HEK293 (cell line): Measurements from ENCODE around the gene PALMD.

Source experiments
- CTCF ChIP-seq: fragments of 450-650 bp; formaldehyde crosslinking; IDR thresholded peaks from 2 replicates; pipeline ENCODE4 v1.5.1; 2016; ENCODE audit warnings: missing biosample characterization, missing genetic modification characterization
- REPIN1 ChIP-seq: fragments of 450-650 bp; formaldehyde crosslinking; IDR thresholded peaks from 2 replicates; pipeline ENCODE4 v1.5.1; 2017; ENCODE audit warnings: missing biosample characterization, missing genetic modification characterization, low read depth
- SALL2 ChIP-seq: fragments of 450-650 bp; formaldehyde crosslinking; IDR thresholded peaks from 2 replicates; pipeline ENCODE4 v1.5.0; 2017; ENCODE audit warnings: missing biosample characterization, mild to moderate bottlenecking, missing genetic modification characterization, borderline replicate concordance
- TCF7L2 ChIP-seq: IDR thresholded peaks from 2 replicates; pipeline ENCODE4 v1.6.1; 2011; ENCODE audit warnings: low read depth, mild to moderate bottlenecking, inconsistent platforms, low read length, moderate library complexity, borderline replicate concordance
- ZBTB8A ChIP-seq: fragments of 450-650 bp; formaldehyde crosslinking; IDR thresholded peaks from 2 replicates; pipeline ENCODE4 v1.5.1; 2016; ENCODE audit warnings: missing biosample characterization, missing genetic modification characterization
- ZIC2 ChIP-seq: fragments of 450-650 bp; formaldehyde crosslinking; IDR thresholded peaks from 2 replicates; pipeline ENCODE4 v1.5.1; 2016; ENCODE audit warnings: missing biosample characterization, missing genetic modification characterization
- ZNF513 ChIP-seq: fragments of 450-650 bp; IDR thresholded peaks from 2 replicates; pipeline ENCODE4 v1.5.1; 2018; ENCODE audit warnings: missing biosample characterization, missing genetic modification characterization
- ZNF596 ChIP-seq: fragments of 450-650 bp; IDR thresholded peaks from 2 replicates; pipeline ENCODE4 v1.5.0; 2018; ENCODE audit warnings: missing biosample characterization, mild to moderate bottlenecking, missing genetic modification characterization, moderate library complexity
- TF ChIP-seq, protein P1 (sequence below): fragments of 450-650 bp; formaldehyde crosslinking; IDR thresholded peaks from 2 replicates; pipeline ENCODE4 v1.5.1; 2016; ENCODE audit warnings: missing biosample characterization, missing genetic modification characterization
- TF ChIP-seq, protein P2 (sequence below): fragments of 450-650 bp; formaldehyde crosslinking; IDR thresholded peaks from 2 replicates; pipeline ENCODE4 v1.5.1; 2016; ENCODE audit warnings: missing biosample characterization, missing genetic modification characterization
- TF ChIP-seq, protein P3 (sequence below): fragments of 450-650 bp; formaldehyde crosslinking; IDR thresholded peaks from 2 replicates; pipeline ENCODE4 v1.5.1; 2016; ENCODE audit warnings: missing biosample characterization, missing genetic modification characterization, low read depth
- TF ChIP-seq, protein P4 (sequence below): fragments of 450-650 bp; formaldehyde crosslinking; IDR thresholded peaks from 2 replicates; pipeline ENCODE4 v1.5.1; 2016; ENCODE audit warnings: missing biosample characterization, missing genetic modification characterization
- TF ChIP-seq, protein P5 (sequence below): fragments of 450-650 bp; formaldehyde crosslinking; IDR thresholded peaks from 2 replicates; pipeline ENCODE4 v1.5.1; 2016; ENCODE audit warnings: missing biosample characterization, missing genetic modification characterization, borderline replicate concordance

- TF ChIP-seq SALL2 (tag by site-specific recombination) = no peak
- no peak for TF ChIP-seq CTCF (tag by site-specific recombination)
- TF ChIP-seq, protein P1, sequence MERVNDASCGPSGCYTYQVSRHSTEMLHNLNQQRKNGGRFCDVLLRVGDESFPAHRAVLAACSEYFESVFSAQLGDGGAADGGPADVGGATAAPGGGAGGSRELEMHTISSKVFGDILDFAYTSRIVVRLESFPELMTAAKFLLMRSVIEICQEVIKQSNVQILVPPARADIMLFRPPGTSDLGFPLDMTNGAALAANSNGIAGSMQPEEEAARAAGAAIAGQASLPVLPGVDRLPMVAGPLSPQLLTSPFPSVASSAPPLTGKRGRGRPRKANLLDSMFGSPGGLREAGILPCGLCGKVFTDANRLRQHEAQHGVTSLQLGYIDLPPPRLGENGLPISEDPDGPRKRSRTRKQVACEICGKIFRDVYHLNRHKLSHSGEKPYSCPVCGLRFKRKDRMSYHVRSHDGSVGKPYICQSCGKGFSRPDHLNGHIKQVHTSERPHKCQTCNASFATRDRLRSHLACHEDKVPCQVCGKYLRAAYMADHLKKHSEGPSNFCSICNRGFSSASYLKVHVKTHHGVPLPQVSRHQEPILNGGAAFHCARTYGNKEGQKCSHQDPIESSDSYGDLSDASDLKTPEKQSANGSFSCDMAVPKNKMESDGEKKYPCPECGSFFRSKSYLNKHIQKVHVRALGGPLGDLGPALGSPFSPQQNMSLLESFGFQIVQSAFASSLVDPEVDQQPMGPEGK (tag by site-specific recombination) = no peak
- TF ChIP-seq, protein P2, sequence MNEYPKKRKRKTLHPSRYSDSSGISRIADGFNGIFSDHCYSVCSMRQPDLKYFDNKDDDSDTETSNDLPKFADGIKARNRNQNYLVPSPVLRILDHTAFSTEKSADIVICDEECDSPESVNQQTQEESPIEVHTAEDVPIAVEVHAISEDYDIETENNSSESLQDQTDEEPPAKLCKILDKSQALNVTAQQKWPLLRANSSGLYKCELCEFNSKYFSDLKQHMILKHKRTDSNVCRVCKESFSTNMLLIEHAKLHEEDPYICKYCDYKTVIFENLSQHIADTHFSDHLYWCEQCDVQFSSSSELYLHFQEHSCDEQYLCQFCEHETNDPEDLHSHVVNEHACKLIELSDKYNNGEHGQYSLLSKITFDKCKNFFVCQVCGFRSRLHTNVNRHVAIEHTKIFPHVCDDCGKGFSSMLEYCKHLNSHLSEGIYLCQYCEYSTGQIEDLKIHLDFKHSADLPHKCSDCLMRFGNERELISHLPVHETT (tag by site-specific recombination) = no peak
- no peak for TF ChIP-seq ZIC2
- TF ChIP-seq ZNF513 (tag by site-specific recombination) = no peak
- TF ChIP-seq REPIN1 (tag by site-specific recombination) = no peak
- no peak for TF ChIP-seq ZBTB8A (tag by site-specific recombination)
- TF ChIP-seq, protein P3, sequence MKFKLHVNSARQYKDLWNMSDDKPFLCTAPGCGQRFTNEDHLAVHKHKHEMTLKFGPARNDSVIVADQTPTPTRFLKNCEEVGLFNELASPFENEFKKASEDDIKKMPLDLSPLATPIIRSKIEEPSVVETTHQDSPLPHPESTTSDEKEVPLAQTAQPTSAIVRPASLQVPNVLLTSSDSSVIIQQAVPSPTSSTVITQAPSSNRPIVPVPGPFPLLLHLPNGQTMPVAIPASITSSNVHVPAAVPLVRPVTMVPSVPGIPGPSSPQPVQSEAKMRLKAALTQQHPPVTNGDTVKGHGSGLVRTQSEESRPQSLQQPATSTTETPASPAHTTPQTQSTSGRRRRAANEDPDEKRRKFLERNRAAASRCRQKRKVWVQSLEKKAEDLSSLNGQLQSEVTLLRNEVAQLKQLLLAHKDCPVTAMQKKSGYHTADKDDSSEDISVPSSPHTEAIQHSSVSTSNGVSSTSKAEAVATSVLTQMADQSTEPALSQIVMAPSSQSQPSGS (tag by site-specific recombination) = no peak
- TF ChIP-seq, protein P4, sequence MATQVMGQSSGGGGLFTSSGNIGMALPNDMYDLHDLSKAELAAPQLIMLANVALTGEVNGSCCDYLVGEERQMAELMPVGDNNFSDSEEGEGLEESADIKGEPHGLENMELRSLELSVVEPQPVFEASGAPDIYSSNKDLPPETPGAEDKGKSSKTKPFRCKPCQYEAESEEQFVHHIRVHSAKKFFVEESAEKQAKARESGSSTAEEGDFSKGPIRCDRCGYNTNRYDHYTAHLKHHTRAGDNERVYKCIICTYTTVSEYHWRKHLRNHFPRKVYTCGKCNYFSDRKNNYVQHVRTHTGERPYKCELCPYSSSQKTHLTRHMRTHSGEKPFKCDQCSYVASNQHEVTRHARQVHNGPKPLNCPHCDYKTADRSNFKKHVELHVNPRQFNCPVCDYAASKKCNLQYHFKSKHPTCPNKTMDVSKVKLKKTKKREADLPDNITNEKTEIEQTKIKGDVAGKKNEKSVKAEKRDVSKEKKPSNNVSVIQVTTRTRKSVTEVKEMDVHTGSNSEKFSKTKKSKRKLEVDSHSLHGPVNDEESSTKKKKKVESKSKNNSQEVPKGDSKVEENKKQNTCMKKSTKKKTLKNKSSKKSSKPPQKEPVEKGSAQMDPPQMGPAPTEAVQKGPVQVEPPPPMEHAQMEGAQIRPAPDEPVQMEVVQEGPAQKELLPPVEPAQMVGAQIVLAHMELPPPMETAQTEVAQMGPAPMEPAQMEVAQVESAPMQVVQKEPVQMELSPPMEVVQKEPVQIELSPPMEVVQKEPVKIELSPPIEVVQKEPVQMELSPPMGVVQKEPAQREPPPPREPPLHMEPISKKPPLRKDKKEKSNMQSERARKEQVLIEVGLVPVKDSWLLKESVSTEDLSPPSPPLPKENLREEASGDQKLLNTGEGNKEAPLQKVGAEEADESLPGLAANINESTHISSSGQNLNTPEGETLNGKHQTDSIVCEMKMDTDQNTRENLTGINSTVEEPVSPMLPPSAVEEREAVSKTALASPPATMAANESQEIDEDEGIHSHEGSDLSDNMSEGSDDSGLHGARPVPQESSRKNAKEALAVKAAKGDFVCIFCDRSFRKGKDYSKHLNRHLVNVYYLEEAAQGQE (tag by site-specific recombination) = no peak
- TF ChIP-seq ZNF596 (tag by site-specific recombination) = no peak
- no peak for TF ChIP-seq TCF7L2
- TF ChIP-seq, protein P5, sequence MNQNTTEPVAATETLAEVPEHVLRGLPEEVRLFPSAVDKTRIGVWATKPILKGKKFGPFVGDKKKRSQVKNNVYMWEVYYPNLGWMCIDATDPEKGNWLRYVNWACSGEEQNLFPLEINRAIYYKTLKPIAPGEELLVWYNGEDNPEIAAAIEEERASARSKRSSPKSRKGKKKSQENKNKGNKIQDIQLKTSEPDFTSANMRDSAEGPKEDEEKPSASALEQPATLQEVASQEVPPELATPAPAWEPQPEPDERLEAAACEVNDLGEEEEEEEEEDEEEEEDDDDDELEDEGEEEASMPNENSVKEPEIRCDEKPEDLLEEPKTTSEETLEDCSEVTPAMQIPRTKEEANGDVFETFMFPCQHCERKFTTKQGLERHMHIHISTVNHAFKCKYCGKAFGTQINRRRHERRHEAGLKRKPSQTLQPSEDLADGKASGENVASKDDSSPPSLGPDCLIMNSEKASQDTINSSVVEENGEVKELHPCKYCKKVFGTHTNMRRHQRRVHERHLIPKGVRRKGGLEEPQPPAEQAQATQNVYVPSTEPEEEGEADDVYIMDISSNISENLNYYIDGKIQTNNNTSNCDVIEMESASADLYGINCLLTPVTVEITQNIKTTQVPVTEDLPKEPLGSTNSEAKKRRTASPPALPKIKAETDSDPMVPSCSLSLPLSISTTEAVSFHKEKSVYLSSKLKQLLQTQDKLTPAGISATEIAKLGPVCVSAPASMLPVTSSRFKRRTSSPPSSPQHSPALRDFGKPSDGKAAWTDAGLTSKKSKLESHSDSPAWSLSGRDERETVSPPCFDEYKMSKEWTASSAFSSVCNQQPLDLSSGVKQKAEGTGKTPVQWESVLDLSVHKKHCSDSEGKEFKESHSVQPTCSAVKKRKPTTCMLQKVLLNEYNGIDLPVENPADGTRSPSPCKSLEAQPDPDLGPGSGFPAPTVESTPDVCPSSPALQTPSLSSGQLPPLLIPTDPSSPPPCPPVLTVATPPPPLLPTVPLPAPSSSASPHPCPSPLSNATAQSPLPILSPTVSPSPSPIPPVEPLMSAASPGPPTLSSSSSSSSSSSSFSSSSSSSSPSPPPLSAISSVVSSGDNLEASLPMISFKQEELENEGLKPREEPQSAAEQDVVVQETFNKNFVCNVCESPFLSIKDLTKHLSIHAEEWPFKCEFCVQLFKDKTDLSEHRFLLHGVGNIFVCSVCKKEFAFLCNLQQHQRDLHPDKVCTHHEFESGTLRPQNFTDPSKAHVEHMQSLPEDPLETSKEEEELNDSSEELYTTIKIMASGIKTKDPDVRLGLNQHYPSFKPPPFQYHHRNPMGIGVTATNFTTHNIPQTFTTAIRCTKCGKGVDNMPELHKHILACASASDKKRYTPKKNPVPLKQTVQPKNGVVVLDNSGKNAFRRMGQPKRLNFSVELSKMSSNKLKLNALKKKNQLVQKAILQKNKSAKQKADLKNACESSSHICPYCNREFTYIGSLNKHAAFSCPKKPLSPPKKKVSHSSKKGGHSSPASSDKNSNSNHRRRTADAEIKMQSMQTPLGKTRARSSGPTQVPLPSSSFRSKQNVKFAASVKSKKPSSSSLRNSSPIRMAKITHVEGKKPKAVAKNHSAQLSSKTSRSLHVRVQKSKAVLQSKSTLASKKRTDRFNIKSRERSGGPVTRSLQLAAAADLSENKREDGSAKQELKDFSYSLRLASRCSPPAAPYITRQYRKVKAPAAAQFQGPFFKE (tag by site-specific recombination) = no peak
These were observed 7.1 kb upstream of the PALMD start for GRCh38 chr1:99638853-99639252.
